Keratinocyte (primary cell): ENCODE results near the gene MINAR2. TPM values are rescaled to one million over a fixed set of nuclear protein-coding genes. Genes with fewer than 3 reads are reported as not detected.

Source experiments
- DNase-seq: peaks from one replicate; pipeline ENCODE4 v3.0.0-alpha.2; 2011; ENCODE audit warnings: low read depth, missing footprints, low spot score
- FAIRE-seq: peaks from 2 replicates; lab custom pipeline; 2011; peaks lifted over from hg19 to GRCh38; lab: Jason Lieb, UNC
- H2AFZ ChIP-seq: 2 replicates; pipeline ENCODE4 v1.6.0; 2012; ENCODE audit warnings: low read length, control low read depth, inconsistent platforms; ENCODE audit not compliant: control insufficient read depth
- H3K27ac ChIP-seq: 2 replicates; pipeline ENCODE4 v1.5.1; 2011; ENCODE audit warnings: low read length; ENCODE audit not compliant: control insufficient read depth, insufficient read depth
- H3K27me3 ChIP-seq: 3 replicates; pipeline ENCODE4 v1.6.0; 2011; ENCODE audit warnings: low read length; ENCODE audit not compliant: control insufficient read depth, insufficient read depth; ENCODE audit errors: extremely low read depth
- H3K36me3 ChIP-seq, 2 experiments: 2 replicates in 1 of 2; 3 replicates in 1 of 2; pipeline ENCODE4 v1.5.1; 2011; ENCODE audit warnings: low read length in 2 of 2, mild to moderate bottlenecking in 1 of 2; ENCODE audit not compliant: control insufficient read depth in 2 of 2, insufficient read depth in 2 of 2; ENCODE audit errors: extremely low read depth in 1 of 2
- H3K4me1 ChIP-seq: 3 replicates; pipeline ENCODE4 v1.5.1; 2011; ENCODE audit warnings: low read length; ENCODE audit not compliant: control insufficient read depth, insufficient read depth; ENCODE audit errors: extremely low read depth
- H3K4me2 ChIP-seq: 3 replicates; pipeline ENCODE4 v1.6.0; 2011; ENCODE audit warnings: low read depth, low read length; ENCODE audit not compliant: control insufficient read depth, insufficient read depth; ENCODE audit errors: extremely low read depth
- H3K4me3 ChIP-seq, 3 experiments: fragments of 200-600 bp in 1 of 3; sonication (generic) in 1 of 3; 2 replicates in 2 of 3; 3 replicates in 1 of 3; pipeline ENCODE4 v1.5.1; 2011 to 2016; ENCODE audit warnings: low read length in 3 of 3, mild to moderate bottlenecking in 3 of 3, control low read depth in 2 of 3, inconsistent platforms in 1 of 3, low read depth in 1 of 3, mixed read lengths in 1 of 3, mixed run types in 1 of 3, moderate library complexity in 1 of 3; ENCODE audit not compliant: control insufficient read depth in 2 of 3, insufficient read depth in 2 of 3; ENCODE audit errors: extremely low read depth in 1 of 3
- H3K79me2 ChIP-seq: 2 replicates; pipeline ENCODE4 v1.6.0; 2012; ENCODE audit warnings: low read length; ENCODE audit not compliant: control insufficient read depth, insufficient read depth
- H3K9ac ChIP-seq: 3 replicates; pipeline ENCODE4 v1.6.0; 2011; ENCODE audit warnings: low read length; ENCODE audit not compliant: control insufficient read depth, insufficient read depth; ENCODE audit errors: extremely low read depth
- H3K9me1 ChIP-seq: 3 replicates; pipeline ENCODE4 v1.6.0; 2011; ENCODE audit warnings: low read length; ENCODE audit not compliant: control insufficient read depth, insufficient read depth; ENCODE audit errors: extremely low read depth
- H3K9me3 ChIP-seq: 2 replicates; pipeline ENCODE4 v1.5.1; 2012; ENCODE audit warnings: low read depth, low read length; ENCODE audit not compliant: control insufficient read depth
- H4K20me1 ChIP-seq: 3 replicates; pipeline ENCODE4 v1.6.0; 2011; ENCODE audit warnings: low read length; ENCODE audit not compliant: control insufficient read depth, insufficient read depth; ENCODE audit errors: extremely low read depth
- EZH2 ChIP-seq: IDR thresholded peaks from one replicate; pipeline ENCODE4 v1.6.1; 2012; ENCODE audit warnings: inconsistent platforms, mild to moderate bottlenecking, low read length, moderate library complexity
- dilution Hi-C: fragments of 300-500 bp; cut with MboI; formaldehyde crosslinking; loops from one replicate; pipeline ENCODE4 v1.7.0; 2020; ENCODE audit warnings: low sequenced_read_pairs; ENCODE audit not compliant: extremely low pct_ligation_motif_present
- polyA minus RNA-seq, 3 experiments: library from RNA; depleted of rRNA, polyadenylated mRNA; stranded (reverse); fragments of >200 nt; gene quantifications; 1 replicate in 1 of 3; 2 replicates in 1 of 3; 3 replicates in 1 of 3; pipeline ENCODE4 v1.2.3, GENCODE V29; 2011
- polyA plus RNA-seq, 5 experiments: library from polyadenylated mRNA; depleted of rRNA in 3 of 5; stranded (reverse) in 3 of 5; stranded (forward) in 1 of 5; unstranded in 1 of 5; fragments of >200 nt; gene quantifications; 1 replicate in 1 of 5; 2 replicates in 3 of 5; 3 replicates in 1 of 5; pipeline versions ENCODE4 v1.2.1 to v1.2.3, GENCODE V29; 2011 to 2012; ENCODE audit warnings: missing spikeins in 2 of 5, low read depth in 1 of 5, low replicate concordance in 1 of 5
- TF ChIP-seq, protein P1 (sequence below), 3 experiments: IDR thresholded peaks in 1 of 3; conservative IDR thresholded peaks in 1 of 3; optimal IDR thresholded peaks in 1 of 3; 2 replicates in 2 of 3; 3 replicates in 1 of 3; pipeline versions ENCODE3 to v1.5.1; 2011; ENCODE audit warnings: low read length in 3 of 3, mild to moderate bottlenecking in 3 of 3, moderate library complexity in 2 of 3, control low read depth in 1 of 3, inconsistent platforms in 1 of 3; ENCODE audit not compliant: insufficient read depth in 2 of 3; ENCODE audit errors: extremely low read depth in 1 of 3

Gene MINAR2, protein sequence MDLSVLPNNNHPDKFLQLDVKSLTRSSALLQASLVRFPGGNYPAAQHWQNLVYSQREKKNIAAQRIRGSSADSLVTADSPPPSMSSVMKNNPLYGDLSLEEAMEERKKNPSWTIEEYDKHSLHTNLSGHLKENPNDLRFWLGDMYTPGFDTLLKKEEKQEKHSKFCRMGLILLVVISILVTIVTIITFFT
- polyA plus RNA-seq (not detected in 3 replicates), polyA minus RNA-seq (not detected in 3 replicates)
- not detected for polyA plus RNA-seq (2011; ENCODE audit: low read depth)
- polyA plus RNA-seq (2011; cell fraction: cytosol; rRNA removed): not detected in 2 replicates
- not detected in 2 replicates for polyA plus RNA-seq (2011; cell fraction: nucleus; rRNA removed)
- polyA plus RNA-seq (2012; ENCODE audit: low replicate concordance): not detected in 2 replicates
- polyA minus RNA-seq (2011; cell fraction: cytosol; rRNA and poly(A)+ RNA removed): not detected
- not detected in 2 replicates for polyA minus RNA-seq (2011; cell fraction: nucleus; rRNA and poly(A)+ RNA removed)

DNA sequence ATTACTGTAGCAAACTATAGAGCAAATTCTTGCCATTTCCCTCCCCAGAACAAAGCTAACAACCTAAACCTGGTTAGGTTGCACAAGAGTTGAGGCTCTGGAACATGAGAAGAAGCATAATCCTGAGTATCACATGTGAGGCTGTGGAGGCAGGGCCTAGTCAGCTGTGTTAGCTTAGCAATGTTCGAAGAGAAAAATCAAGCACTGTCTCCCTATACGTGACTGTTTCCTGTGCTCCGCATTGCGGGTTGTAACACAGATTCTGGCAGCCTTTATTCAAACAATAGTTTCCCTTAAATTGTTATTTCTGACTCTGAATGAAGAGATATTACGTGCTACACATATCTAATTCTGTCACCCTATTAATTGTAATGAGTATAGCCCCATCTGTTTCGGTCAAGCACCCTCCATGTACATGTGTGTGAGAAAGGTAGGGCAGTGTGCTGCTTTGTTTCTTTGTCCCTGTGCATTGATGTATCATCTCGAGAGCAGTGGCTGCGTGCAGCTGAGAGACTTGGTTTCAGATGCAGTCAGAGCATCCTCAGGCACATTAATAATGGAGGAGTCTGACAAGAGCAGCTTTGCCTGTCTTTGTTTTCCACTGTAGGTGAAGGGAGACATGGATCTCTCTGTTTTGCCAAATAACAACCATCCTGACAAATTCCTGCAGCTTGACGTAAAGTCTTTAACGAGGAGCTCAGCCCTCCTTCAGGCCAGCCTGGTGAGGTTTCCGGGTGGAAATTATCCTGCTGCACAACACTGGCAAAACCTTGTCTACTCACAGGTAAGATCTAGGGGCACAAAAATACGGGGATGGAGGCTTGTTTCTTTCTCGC is at the start of gene MINAR2:
Gene MINAR2 (plus strand): TSS at position 523 of the 836 bp plus-strand sequence. CDS start 97 bp downstream, at position 620.
- no peak for TF ChIP-seq EZH2
- TF ChIP-seq, protein P1, sequence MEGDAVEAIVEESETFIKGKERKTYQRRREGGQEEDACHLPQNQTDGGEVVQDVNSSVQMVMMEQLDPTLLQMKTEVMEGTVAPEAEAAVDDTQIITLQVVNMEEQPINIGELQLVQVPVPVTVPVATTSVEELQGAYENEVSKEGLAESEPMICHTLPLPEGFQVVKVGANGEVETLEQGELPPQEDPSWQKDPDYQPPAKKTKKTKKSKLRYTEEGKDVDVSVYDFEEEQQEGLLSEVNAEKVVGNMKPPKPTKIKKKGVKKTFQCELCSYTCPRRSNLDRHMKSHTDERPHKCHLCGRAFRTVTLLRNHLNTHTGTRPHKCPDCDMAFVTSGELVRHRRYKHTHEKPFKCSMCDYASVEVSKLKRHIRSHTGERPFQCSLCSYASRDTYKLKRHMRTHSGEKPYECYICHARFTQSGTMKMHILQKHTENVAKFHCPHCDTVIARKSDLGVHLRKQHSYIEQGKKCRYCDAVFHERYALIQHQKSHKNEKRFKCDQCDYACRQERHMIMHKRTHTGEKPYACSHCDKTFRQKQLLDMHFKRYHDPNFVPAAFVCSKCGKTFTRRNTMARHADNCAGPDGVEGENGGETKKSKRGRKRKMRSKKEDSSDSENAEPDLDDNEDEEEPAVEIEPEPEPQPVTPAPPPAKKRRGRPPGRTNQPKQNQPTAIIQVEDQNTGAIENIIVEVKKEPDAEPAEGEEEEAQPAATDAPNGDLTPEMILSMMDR (optimal IDR thresholded peaks at IDR 0.05 in 1 of 3, IDR thresholded peaks at IDR 0.05 in 1 of 3, conservative IDR thresholded peaks at IDR 0.05 in 1 of 3; ENCODE audit: extremely low read depth in 1 of 3, insufficient read depth in 2 of 3, low read length in 3 of 3): no peak
- H3K36me3 ChIP-seq: no peaks in the 10 kb centered on the region
- dilution Hi-C loops: no loop called here
- H3K27ac ChIP-seq: no peak within 1 kb of the TSS
- H3K9ac ChIP-seq: no peak within 1 kb of the TSS
- H3K4me1 ChIP-seq: no peaks in the 10 kb centered on the region
- H3K27me3 ChIP-seq: no peaks in the 10 kb centered on the region
- H3K4me3 ChIP-seq: no peak within 1 kb of the TSS
- H3K79me2 ChIP-seq: no peaks in the 10 kb centered on the region
- no peaks in the 10 kb centered on the region for H3K9me1 ChIP-seq
- H4K20me1 ChIP-seq: no peaks in the 10 kb centered on the region
- no peak within 1 kb of the TSS for H2AFZ ChIP-seq
- DNase-seq: no peak
- no peak within 1 kb of the TSS for H3K4me2 ChIP-seq
- FAIRE-seq: no peak
- no peaks in the 10 kb centered on the region for H3K9me3 ChIP-seq

DNA sequence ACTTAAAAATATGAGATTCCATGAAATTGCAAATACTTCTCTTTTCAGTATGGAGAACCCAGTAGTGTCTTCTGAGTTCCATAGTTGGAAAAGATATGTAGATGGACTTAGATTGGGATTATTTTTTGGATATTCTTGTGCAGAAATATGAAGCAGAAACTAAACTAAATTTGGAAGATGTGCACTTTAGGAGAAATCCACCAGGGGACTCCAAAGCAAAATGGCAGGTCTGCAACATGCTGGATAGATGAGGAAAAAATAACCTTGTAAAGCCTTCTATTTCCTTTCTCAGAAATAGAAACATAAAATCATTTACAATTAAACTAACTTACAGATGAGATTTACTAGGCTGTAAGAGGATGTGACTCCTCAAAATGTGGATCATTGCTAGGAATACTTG is 49.2 kb upstream of the MINAR2 start:
- Histone ChIP-seq H4K20me1 (no peaks in the 10 kb centered on the region), H3K36me3 (no peaks in the 10 kb centered on the region), H3K9me3 (no peaks in the 10 kb centered on the region), H3K79me2 (no peaks in the 10 kb centered on the region), H3K4me2 (no peak overlapping the region), H2AFZ (no peak overlapping the region), H3K4me1 (no peaks in the 10 kb centered on the region), H3K27ac (no peak overlapping the region), H3K27me3 (no peaks in the 10 kb centered on the region), H3K9me1 (no peaks in the 10 kb centered on the region), H3K9ac (no peak overlapping the region), H3K4me3 (no peak overlapping the region)
- FAIRE-seq: no peak
- dilution Hi-C loops: no loop called here
- TF ChIP-seq, protein P1 (optimal IDR thresholded peaks at IDR 0.05 in 1 of 3, IDR thresholded peaks at IDR 0.05 in 1 of 3, conservative IDR thresholded peaks at IDR 0.05 in 1 of 3; ENCODE audit: extremely low read depth in 1 of 3, insufficient read depth in 2 of 3, low read length in 3 of 3): peak in 2 of 3 experiments; percentile 8 to 17
- TF ChIP-seq EZH2: no peak
- no peak for DNase-seq
